AG04449 (cell line): ENCODE measurements around the gene GRXCR1.

Source experiments
- CTCF ChIA-PET: fragments of 350-600 bp; formaldehyde crosslinking; extraction: SDS; loops from one replicate; lab custom pipeline; 2021; ENCODE audit warnings: antibody characterized with exemption; lab: Yijun Ruan, JAX
- POLR2A ChIA-PET: fragments of 400-600, 350-600 bp; formaldehyde crosslinking; extraction: SDS; loops from one replicate; lab custom pipeline; 2020; ENCODE audit warnings: antibody characterized with exemption, inconsistent platforms; lab: Yijun Ruan, JAX
- DNase-seq: peaks from one replicate; pipeline ENCODE4 v3.0.0-alpha.2; 2010; ENCODE audit warnings: low read depth, low spot score
- H3K4me3 ChIP-seq: 2 replicates; pipeline ENCODE4 v1.5.1; 2011; ENCODE audit warnings: low read depth, mild to moderate bottlenecking, control low read depth, low read length
- TF ChIP-seq, protein P1 (sequence below): IDR thresholded peaks from one replicate; pipeline ENCODE4 v1.5.1; 2011; ENCODE audit warnings: mild to moderate bottlenecking, moderate library complexity, low read length, control low read depth, inconsistent platforms; ENCODE audit not compliant: insufficient read depth; ENCODE audit errors: missing control alignments

Gene GRXCR1

DNA sequence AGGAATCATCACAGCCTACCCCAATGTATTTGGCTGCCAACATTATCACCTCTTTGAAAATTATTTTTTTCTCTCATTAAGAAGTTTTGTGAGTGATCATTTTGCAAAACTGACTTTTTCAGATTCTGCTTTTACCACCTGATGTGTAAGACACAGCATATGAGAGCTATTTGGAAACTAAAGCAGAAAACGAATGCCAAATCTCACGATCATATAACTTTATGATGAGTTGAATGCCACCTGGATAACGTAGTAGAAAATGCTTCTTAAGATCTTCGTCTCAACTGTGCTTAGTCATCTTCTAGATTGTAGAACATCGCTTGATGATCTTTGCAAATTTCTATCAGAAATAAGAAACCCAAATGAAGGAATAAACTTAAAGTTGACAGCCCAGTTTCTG is 21.3 kb upstream of the GRXCR1 start:
- H3K4me3 ChIP-seq = no peak overlapping the region
- TF ChIP-seq, protein P1, sequence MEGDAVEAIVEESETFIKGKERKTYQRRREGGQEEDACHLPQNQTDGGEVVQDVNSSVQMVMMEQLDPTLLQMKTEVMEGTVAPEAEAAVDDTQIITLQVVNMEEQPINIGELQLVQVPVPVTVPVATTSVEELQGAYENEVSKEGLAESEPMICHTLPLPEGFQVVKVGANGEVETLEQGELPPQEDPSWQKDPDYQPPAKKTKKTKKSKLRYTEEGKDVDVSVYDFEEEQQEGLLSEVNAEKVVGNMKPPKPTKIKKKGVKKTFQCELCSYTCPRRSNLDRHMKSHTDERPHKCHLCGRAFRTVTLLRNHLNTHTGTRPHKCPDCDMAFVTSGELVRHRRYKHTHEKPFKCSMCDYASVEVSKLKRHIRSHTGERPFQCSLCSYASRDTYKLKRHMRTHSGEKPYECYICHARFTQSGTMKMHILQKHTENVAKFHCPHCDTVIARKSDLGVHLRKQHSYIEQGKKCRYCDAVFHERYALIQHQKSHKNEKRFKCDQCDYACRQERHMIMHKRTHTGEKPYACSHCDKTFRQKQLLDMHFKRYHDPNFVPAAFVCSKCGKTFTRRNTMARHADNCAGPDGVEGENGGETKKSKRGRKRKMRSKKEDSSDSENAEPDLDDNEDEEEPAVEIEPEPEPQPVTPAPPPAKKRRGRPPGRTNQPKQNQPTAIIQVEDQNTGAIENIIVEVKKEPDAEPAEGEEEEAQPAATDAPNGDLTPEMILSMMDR = no peak
- POLR2A ChIA-PET = no interaction called here
- no peak for DNase-seq
- CTCF ChIA-PET = interaction anchor here (1.2 kb wide), 1 partner anchor 55 kb away, joined by 3 read pairs; no protein-coding TSS in a partner anchor

DNA sequence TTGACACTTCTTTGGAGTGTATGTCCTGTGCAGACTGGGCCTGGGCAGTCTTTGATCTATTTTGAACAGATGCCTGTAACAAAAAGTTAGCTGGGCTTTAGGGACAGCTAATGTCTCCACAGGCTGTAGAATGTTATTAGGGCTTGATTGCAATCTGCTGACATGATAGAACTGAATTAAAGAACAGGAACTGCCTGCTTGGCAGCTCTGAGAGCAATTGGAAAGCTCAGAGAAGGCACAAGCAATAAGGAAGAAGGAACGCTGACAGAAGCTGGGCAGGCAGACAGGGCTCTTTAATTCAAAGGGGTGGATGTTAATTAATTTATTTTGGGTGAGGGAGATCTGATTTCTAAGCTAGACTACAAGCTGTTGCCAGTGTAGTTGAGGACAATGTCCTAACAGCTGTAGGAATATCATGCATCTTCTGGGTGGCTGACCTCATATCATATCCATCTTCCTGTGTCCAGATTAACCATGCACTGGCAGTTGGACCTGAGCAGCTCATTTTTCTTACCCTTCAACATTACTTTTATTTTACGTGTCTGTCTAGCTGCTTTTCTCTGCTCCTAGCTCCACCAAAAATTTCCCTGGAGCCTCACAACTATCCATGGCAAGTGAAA is 20.7 kb upstream of the GRXCR1 start:
- DNase-seq = no peak
- no peak overlapping the region for H3K4me3 ChIP-seq
- ChIA-PET CTCF (no interaction called here), POLR2A (no interaction called here)
- TF ChIP-seq, protein P1 = no peak

DNA sequence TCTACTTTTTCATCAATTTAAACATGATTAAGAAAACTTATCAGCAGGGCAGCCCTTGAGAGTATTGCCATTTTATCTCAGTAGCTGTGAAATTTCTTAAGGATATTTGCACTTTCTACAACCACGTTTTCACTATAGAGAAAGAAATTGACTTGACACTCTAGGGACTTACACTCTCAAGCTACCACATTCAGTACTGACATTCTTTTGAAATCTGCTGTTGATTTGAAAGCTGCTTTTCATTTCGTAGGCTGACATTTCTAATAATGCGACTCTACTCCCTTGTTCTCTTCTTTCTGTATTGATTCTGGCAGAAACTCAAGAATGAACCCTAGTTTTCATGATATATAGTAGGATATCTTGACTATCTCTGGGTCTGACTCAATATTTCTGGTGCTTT is 13.7 kb upstream of the GRXCR1 start:
- H3K4me3 ChIP-seq = no peak overlapping the region
- ChIA-PET CTCF (no interaction called here), POLR2A (no interaction called here)
- TF ChIP-seq, protein P1 = no peak
- DNase-seq = no peak

DNA sequence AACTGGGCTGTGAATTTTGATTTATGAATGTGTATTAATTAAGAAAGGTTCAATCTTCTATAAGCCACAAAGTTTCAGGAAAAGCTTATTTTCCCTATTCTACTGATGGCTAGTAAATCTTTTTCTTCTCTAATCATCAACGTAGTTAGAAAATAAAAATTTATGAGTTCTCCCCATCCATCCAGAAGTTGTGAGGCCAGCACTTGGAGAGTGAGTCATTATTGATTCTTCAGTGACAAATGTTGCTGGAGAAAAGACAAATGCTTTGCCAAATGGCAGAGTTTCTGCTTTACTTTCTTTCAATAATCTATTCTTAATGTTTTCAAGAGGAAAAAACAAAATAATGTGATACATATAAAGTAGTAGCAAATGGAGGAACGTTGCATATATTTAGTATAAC is 11.3 kb upstream of the GRXCR1 start:
- no peak for DNase-seq
- POLR2A ChIA-PET = no interaction called here
- no peak overlapping the region for H3K4me3 ChIP-seq
- CTCF ChIA-PET = interaction anchor here (1.2 kb wide), 1 partner anchor 16 kb away, joined by 3 read pairs; no protein-coding TSS in a partner anchor
- TF ChIP-seq, protein P1 = no peak

DNA sequence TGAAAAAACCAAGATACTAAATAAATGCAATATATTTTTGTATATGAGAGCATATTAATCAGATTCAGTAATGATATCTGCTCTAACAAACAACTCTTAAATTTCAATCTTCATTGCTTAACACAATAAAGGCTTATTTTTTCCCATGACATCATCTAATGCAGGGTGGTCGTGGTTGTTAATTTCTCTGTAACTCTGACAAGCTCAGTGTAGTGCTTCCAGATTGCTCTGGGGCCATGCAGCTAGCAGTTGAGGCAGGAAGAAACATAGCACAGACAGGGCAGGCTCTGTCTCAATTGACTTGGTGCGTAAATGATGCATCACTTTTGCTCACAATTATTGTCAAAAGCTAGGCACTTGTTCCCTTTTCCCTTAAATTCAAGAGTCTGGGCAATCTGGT is 869 bp upstream of the GRXCR1 start:
- ChIA-PET POLR2A (no interaction called here), CTCF (no interaction called here)
- TF ChIP-seq, protein P1 = no peak

DNA sequence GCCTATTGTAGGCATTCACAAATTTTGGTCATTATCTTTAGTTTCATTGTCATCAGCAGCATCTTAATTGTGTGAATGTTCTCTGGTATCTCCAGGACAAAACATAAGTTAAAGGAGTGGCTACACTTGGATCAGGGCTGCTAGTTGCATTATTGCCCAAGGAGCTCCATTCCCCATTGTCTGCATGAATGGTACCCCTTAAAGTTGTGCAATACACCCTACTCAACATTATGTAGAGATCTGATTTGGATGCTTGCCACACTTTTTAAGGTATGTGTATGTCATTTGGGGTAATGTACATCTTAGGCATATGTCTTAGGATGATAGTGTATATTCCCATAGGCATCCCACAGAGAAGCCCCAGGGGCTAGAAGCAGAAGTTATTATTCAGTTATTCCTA is 2.9 kb downstream of the GRXCR1 start:
- ChIA-PET CTCF (no interaction called here), POLR2A (no interaction called here)
- no peak for DNase-seq
- TF ChIP-seq, protein P1 = no peak
- H3K4me3 ChIP-seq = no peak overlapping the region

More for the DNA sequence above, 869 bp upstream of the GRXCR1 start:
- H3K4me3 ChIP-seq = no peak overlapping the region
- DNase-seq = no peak
